Frontal cortex (tissue), 4 donors: Measurements from ENCODE around the gene AQP12A. TPM values are rescaled to one million over a fixed set of nuclear protein-coding genes. Genes with fewer than 3 reads are reported as not detected.

Experiments used
- DNase-seq, 2 donors: peaks; one replicate each; pipeline ENCODE4 v3.0.0; 2012; ENCODE audit warnings: low spot score in 2 of 2
- FAIRE-seq: peaks from 2 replicates; lab custom pipeline; 2012; peaks lifted over from hg19 to GRCh38; lab: Jason Lieb, UNC
- total RNA-seq: library from RNA; depleted of rRNA; stranded (reverse); fragments of >200 nt; gene quantifications from one replicate; pipeline ENCODE4 v1.2.3, GENCODE V29; 2014
- donor health status: control.
- donor health status: control.
- donor health status: control.

AQP12A gene
- total RNA-seq, 1 donor from 2014 or later, result not detected

- FAIRE-seq (no peak), DNase-seq (no peak)
These were observed 27.3 kb downstream of the AQP12A start for GRCh38 chr2:240718896-240719490.

GRCh38 chr2:240719676-240720545 lies 28.2 kb downstream of the AQP12A start:
- DNase-seq, result no peak

GRCh38 chr2:240720686-240721595 lies 29.3 kb downstream of the AQP12A start:
- no peak for FAIRE-seq
- no peak for DNase-seq

More at GRCh38 chr2:240719676-240720545, 28.2 kb downstream of the AQP12A start:
- no peak for FAIRE-seq

GRCh38 chr2:240721596-240722180 lies 30.0 kb downstream of the AQP12A start:
- DNase-seq (no peak), FAIRE-seq (no peak)

DNA sequence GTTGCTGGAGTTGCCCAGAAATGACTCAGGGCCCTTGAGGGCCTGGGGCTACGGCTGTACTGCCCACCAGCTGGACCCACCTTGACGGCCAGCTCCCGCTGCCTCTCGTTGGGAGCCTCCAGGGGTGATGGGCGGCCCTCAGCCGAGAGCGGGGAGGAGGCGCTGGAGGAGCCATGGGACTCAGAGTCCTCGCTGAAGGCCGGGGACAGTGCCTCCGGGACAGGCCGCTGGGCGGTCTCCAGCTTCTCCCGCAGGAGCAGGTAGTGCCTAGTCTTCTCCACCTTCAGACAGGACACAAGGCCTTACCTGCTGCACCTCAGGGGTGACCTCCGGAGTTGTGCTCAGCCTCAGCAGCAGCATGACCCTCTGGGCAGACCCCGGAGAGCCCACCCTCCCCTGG lies 30.7 kb downstream of the AQP12A start:
- no peak for DNase-seq
- no peak for FAIRE-seq

DNA sequence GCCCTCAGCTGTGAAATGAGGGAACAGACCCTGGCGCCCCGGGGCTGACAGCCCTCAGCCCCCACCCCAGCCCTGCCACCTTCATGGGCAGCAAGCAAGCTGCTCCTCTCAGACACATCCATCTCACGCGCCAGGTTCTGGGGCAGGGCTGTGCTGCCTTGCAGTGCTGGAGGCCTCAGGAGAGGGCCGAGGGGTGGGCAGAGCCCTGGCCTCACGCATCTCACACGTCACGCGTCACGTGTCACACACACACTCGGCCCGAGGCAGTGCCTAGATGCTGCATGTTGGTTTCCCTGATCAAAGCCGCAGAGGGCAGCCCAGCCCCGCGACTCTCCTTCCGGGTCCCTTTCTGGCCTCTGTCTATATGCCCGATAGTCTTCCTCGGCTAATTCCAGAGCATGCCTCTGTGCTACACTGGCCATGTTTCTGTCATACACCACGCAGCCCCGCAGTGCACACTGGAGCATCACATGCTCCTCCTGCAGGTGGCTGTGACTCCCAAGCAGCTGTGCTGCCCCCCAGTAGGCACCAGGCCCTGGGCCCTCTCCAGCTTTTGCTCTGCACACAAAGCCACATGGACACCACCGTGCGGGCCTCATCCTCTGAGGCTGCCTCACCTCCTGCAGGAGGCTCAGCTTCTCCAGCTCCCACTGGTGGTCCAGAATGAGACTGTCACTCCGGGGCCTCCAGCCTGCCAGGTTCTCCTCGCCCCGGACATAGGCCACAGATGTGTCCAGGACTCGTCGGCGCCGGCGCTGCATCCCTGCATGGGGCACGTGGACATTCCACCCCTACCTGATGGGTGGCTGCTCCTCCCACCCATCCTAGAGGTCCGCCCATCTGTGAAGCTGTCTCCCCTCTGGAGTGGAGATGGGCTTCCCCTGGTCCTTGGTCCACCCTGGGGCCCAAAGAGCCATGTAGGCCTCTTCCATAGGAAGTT lies 31.4 kb downstream of the AQP12A start:
- DNase-seq, result no peak
- no peak for FAIRE-seq

- DNase-seq, result no peak
- FAIRE-seq, result no peak
These were observed 32.2 kb downstream of the AQP12A start for GRCh38 chr2:240723851-240724250.

DNA sequence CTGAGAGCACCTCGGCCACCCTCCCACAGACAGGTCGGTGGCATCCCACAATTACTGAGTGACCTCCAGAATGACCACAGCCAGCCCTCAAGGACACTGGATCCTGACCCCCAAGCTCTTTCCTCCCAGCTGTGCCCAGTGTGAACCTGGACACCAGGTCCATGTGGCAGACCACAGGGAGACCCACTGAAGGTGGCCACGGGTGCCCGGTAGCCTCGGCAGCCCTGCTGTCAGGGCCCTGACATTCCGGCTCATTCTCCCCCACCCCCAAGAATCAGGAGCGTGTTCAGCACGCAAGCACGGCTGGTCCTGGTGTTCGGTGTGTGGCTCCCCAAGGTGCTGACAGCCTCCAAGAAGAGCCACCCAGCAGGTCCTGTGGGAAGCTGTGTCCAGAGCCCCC lies 32.8 kb downstream of the AQP12A start:
- DNase-seq (no peak), FAIRE-seq (no peak)

GRCh38 chr2:240725266-240725665 lies 33.6 kb downstream of the AQP12A start:
- DNase-seq (no peak), FAIRE-seq (no peak)

DNA sequence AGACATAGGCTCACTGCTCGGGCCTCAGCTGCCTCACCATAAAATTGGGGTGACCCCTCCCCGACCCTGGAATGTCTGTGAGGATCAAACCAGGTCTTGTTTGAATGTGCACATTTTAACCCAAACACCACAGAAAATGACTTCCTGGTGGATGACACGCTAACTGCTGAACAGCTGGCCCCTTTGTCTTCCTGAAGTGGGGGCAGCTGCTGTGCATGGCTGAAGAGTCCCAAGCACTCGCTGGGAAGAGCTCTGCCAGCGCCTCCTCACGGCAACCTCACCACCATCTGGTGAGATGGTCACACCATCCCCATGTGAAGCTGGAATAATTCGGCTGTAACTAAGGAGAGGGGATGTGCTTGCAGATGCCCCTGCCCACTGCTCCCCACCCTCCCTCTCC lies 34.0 kb downstream of the AQP12A start:
- no peak for DNase-seq
- FAIRE-seq, result no peak

DNA sequence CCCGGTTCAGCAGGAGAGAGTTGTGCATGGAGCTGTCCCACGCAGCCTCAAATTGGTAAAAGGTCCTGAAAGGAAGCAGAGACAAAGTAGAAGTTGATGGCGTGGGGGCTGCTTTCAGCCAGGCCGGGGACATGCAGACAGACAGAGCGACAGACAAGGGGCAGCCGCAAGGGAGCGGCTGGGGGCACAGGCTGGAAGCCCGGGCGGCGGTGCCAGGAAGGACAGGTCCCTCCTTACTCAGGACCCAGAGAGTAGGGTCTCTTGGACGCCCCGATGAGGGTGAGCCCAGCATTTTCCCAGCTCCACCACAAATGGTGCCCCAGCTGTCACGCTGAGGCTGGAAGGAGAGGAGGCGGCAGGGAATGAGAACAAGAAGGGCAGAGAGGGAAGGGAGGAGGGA lies 35.2 kb downstream of the AQP12A start:
- no peak for DNase-seq
- no peak for FAIRE-seq

DNA sequence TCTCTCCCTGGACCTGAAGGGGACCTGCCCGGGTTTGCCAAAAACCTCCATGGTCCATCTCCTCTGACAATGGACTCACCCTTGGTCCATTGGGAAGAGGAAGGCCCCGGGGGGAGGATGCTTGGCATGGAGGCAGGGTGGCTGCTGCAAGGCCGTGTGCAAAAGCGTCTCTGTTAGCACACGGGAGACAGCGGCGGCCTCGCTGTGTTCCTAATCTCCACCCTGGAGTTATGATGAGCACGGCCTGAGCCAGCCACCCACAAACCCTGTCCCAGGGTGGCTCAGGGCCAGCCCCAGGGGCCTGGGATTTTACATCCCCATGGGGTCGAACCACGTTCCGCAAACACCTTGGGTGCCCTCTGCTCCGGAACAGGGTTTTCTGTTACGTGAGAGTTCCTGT lies 35.8 kb downstream of the AQP12A start:
- no peak for FAIRE-seq

GRCh38 chr2:240727913-240728312 lies 36.2 kb downstream of the AQP12A start:
- FAIRE-seq (no peak), DNase-seq (no peak)

More for the DNA sequence above, 35.8 kb downstream of the AQP12A start:
- DNase-seq, result no peak

GRCh38 chr2:240728361-240728760 lies 36.7 kb downstream of the AQP12A start:
- FAIRE-seq, result no peak
- DNase-seq, result no peak

GRCh38 chr2:240728827-240729226 lies 37.2 kb downstream of the AQP12A start:
- no peak for DNase-seq
- no peak for FAIRE-seq

- no peak for FAIRE-seq
- no peak for DNase-seq
These were observed 39.0 kb downstream of the AQP12A start for GRCh38 chr2:240730501-240731177.

DNA sequence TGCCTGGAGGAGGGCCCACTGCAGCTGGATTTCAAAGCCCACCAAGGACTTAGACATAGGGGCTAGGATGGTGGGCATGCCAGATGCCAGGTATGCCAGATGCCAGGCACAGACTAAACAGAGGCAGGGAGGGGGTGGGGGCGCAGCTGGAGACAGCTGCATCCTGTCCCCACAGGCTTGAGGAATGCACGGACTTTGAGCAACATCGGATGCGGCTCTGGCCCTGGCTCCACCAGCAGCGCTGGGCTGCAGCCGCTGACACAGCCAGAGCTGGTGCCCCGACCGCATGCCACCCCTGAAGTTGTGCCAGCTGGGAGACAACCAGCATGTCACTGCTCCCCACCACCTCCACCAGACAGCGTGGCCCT lies 39.5 kb downstream of the AQP12A start:
- FAIRE-seq (no peak), DNase-seq (no peak)

DNA sequence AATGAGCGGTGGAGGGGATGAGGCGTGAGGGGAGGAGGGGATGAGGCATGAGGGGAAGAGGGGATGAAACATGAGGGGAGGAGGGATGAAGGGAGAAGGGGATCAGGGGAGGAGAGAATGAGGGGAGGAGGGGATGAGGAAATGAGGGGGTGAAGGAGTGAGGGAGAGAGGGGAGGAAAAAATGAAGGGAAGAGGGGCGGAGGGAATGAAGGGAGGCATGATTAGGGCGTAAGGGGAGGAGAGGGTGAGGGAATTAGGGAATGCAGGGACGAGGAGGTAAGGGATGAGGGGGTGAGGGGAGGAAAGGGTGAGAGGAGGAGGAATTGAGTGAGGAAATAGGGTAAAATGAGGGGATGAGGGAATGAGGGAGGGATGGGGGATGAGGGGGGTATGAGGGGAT lies 40.5 kb downstream of the AQP12A start:
- no peak for DNase-seq
- FAIRE-seq, result no peak
